Osteoblast (primary cell): ENCODE measurements around the gene TXLNB. TPM values are rescaled to one million over a fixed set of nuclear protein-coding genes. Genes with fewer than 3 reads are reported as not detected.
A peak's percentile ranks its signal among the peaks of the same experiment; 100 is the strongest.

Source experiments
- DNase-seq: peaks from one replicate; pipeline ENCODE4 v3.0.0; 2011; ENCODE audit warnings: low spot score, mixed read lengths; ENCODE audit not compliant: insufficient read length; ENCODE audit errors: missing footprints
- H2AFZ ChIP-seq: 2 replicates; pipeline ENCODE4 v1.6.0; 2011; ENCODE audit warnings: mild to moderate bottlenecking, low read length
- H3K27ac ChIP-seq: 2 replicates; pipeline ENCODE4 v1.5.1; 2011; ENCODE audit warnings: mild to moderate bottlenecking, low read depth, low read length, moderate library complexity
- H3K27me3 ChIP-seq: 2 replicates; pipeline ENCODE4 v1.6.0; 2012; ENCODE audit warnings: mild to moderate bottlenecking, control low read depth, inconsistent platforms, low read length, moderate library complexity; ENCODE audit not compliant: insufficient read depth
- H3K36me3 ChIP-seq: 2 replicates; pipeline ENCODE4 v1.5.1; 2011; ENCODE audit warnings: mild to moderate bottlenecking, low read length, control low read depth, moderate library complexity; ENCODE audit not compliant: insufficient read depth
- H3K4me1 ChIP-seq: 2 replicates; pipeline ENCODE4 v1.5.1; 2011; ENCODE audit warnings: mild to moderate bottlenecking, low read length, control low read depth, moderate library complexity; ENCODE audit not compliant: insufficient read depth
- H3K4me2 ChIP-seq: 2 replicates; pipeline ENCODE4 v1.6.0; 2011; ENCODE audit warnings: mild to moderate bottlenecking, low read length; ENCODE audit not compliant: insufficient read depth
- H3K4me3 ChIP-seq: fragments of 200-600 bp; sonication (generic); 3 replicates; pipeline ENCODE4 v1.5.1; 2012; ENCODE audit warnings: mild to moderate bottlenecking, low read length, inconsistent platforms; ENCODE audit not compliant: insufficient read depth
- H3K79me2 ChIP-seq: 2 replicates; pipeline ENCODE4 v1.6.0; 2012; ENCODE audit warnings: mild to moderate bottlenecking, low read length, control low read depth, inconsistent platforms; ENCODE audit not compliant: insufficient read depth
- H3K9me3 ChIP-seq: 2 replicates; pipeline ENCODE4 v1.5.1; 2011; ENCODE audit warnings: low read depth, low read length, control low read depth
- H4K20me1 ChIP-seq: 2 replicates; pipeline ENCODE4 v1.6.0; 2012; ENCODE audit warnings: mild to moderate bottlenecking, low read length, control low read depth; ENCODE audit not compliant: insufficient read depth
- CTCF ChIP-seq: IDR thresholded peaks from 2 replicates; pipeline ENCODE4 v1.5.1; 2011; ENCODE audit warnings: mild to moderate bottlenecking, low read depth, low read length, moderate library complexity; ENCODE audit errors: extremely low read depth
- total RNA-seq: library from RNA; depleted of rRNA; stranded (reverse); fragments of >200 nt; gene quantifications from 2 replicates; pipeline ENCODE4 v1.2.3, GENCODE V29; 2012

TXLNB gene
- total RNA-seq, 1 donor, result 1.8 TPM

- Histone ChIP-seq H3K79me2 (no peaks in the 10 kb centered on the region), H3K36me3 (no peaks in the 10 kb centered on the region), H3K4me1 (no peaks in the 10 kb centered on the region), H3K27me3 (no peaks in the 10 kb centered on the region), H3K4me2 (no peak overlapping the region), H3K9me3 (no peaks in the 10 kb centered on the region), H2AFZ (no peak overlapping the region), H3K27ac (no peak overlapping the region), H3K4me3 (no peak overlapping the region), H4K20me1 (no peaks in the 10 kb centered on the region)
- DNase-seq, result peak; percentile 23
- TF ChIP-seq CTCF, result no peak
These were observed 33.9 kb upstream of the TXLNB start for GRCh38 chr6:139325686-139326085.

- peak; percentile 25 for DNase-seq
- no peak for TF ChIP-seq CTCF
- H3K36me3 ChIP-seq, result no peaks in the 10 kb centered on the region
- H4K20me1 ChIP-seq, result no peaks in the 10 kb centered on the region
- H3K4me1 ChIP-seq, result no peaks in the 10 kb centered on the region
- no peaks in the 10 kb centered on the region for H3K79me2 ChIP-seq
- H2AFZ ChIP-seq, result no peak overlapping the region
- H3K9me3 ChIP-seq, result no peaks in the 10 kb centered on the region
- H3K4me3 ChIP-seq, result no peak overlapping the region
- H3K27me3 ChIP-seq, result no peaks in the 10 kb centered on the region
- no peak overlapping the region for H3K4me2 ChIP-seq
- no peak overlapping the region for H3K27ac ChIP-seq
These were observed 33.3 kb upstream of the TXLNB start for GRCh38 chr6:139325125-139325524.

GRCh38 chr6:139324301-139324555 is 32.4 kb upstream of the TXLNB start:
- no peaks in the 10 kb centered on the region for H3K4me1 ChIP-seq
- DNase-seq, result no peak
- H3K9me3 ChIP-seq, result no peaks in the 10 kb centered on the region
- TF ChIP-seq CTCF, result no peak
- no peak overlapping the region for H3K4me3 ChIP-seq
- no peaks in the 10 kb centered on the region for H4K20me1 ChIP-seq
- no peaks in the 10 kb centered on the region for H3K27me3 ChIP-seq
- peak overlapping the region; percentile 91 for H2AFZ ChIP-seq
- H3K4me2 ChIP-seq, result peak overlapping the region; percentile 87
- H3K79me2 ChIP-seq, result no peaks in the 10 kb centered on the region
- H3K36me3 ChIP-seq, result no peaks in the 10 kb centered on the region
- H3K27ac ChIP-seq, result peak overlapping the region; percentile 26

- peak overlapping the region; percentile 26 for H3K27ac ChIP-seq
- peak overlapping the region; percentile 70 for H3K4me3 ChIP-seq
- H2AFZ ChIP-seq, result peak overlapping the region; percentile 91
- no peak for TF ChIP-seq CTCF
- no peaks in the 10 kb centered on the region for H3K36me3 ChIP-seq
- H3K27me3 ChIP-seq, result no peaks in the 10 kb centered on the region
- H3K79me2 ChIP-seq, result no peaks in the 10 kb centered on the region
- DNase-seq, result peak; percentile 78
- H3K9me3 ChIP-seq, result no peaks in the 10 kb centered on the region
- H3K4me1 ChIP-seq, result no peaks in the 10 kb centered on the region
- no peaks in the 10 kb centered on the region for H4K20me1 ChIP-seq
- H3K4me2 ChIP-seq, result peak overlapping the region; percentile 87
These were observed 31.9 kb upstream of the TXLNB start for GRCh38 chr6:139323511-139324300.
